OCI-LY7 (cell line): Measurements from ENCODE around the gene COLEC12.

Experiments used
- EZH2phosphoT487 ChIP-seq: fragments of 200-600 bp; sonication (generic); IDR thresholded peaks from 2 replicates; pipeline ENCODE4 v1.6.1; 2018; ENCODE audit warnings: low read depth, borderline replicate concordance, mild to moderate bottlenecking, mixed run types, antibody characterized with exemption, low read length, moderate library complexity, mixed read lengths
- TF ChIP-seq, protein P1 (sequence below): fragments of 200-600 bp; sonication (generic); conservative IDR thresholded peaks from 2 replicates; pipeline ENCODE4 v1.5.1; 2014; ENCODE audit warnings: mild to moderate bottlenecking, antibody characterized with exemption, low read length, moderate library complexity, mixed read lengths

DNA sequence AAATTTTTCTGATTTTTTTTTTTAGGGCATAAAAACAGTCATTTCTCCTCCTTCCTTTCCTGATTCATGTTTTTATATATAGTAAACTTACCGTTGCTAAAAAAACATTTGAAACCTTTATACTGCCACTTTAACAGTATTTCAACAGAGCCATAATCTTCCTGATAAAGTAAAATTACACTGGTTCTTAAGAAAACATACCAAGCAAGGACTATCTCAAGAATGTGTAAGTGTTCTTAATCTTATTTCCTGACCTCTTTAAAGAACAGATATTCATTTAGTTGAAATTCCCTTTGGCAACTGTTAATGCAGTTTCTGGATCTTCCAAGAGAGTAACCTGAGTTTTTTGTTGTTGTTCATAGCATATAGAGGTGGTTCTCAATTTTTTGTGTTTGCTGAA, 26.6 kb upstream of the COLEC12 start:
- TF ChIP-seq, protein P1, sequence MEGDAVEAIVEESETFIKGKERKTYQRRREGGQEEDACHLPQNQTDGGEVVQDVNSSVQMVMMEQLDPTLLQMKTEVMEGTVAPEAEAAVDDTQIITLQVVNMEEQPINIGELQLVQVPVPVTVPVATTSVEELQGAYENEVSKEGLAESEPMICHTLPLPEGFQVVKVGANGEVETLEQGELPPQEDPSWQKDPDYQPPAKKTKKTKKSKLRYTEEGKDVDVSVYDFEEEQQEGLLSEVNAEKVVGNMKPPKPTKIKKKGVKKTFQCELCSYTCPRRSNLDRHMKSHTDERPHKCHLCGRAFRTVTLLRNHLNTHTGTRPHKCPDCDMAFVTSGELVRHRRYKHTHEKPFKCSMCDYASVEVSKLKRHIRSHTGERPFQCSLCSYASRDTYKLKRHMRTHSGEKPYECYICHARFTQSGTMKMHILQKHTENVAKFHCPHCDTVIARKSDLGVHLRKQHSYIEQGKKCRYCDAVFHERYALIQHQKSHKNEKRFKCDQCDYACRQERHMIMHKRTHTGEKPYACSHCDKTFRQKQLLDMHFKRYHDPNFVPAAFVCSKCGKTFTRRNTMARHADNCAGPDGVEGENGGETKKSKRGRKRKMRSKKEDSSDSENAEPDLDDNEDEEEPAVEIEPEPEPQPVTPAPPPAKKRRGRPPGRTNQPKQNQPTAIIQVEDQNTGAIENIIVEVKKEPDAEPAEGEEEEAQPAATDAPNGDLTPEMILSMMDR: no peak
- no peak for TF ChIP-seq EZH2phosphoT487
